ENCODE results near the gene FAM163A. TPM values are rescaled to one million over a fixed set of nuclear protein-coding genes. Genes with fewer than 3 reads are reported as not detected.

The FAM163A gene
- total RNA-seq, 1 experiment from 2014 or later: 0.46 TPM

GRCh38 chr1:179800481-179800880 is 57.4 kb downstream of the FAM163A start:
- Histone ChIP-seq H3K9ac (ENCODE audit: extremely low read depth, insufficient read length, low read length) (no peak overlapping the region), H4K8ac (replicated peaks; ENCODE audit: insufficient read length, low read depth, low read length) (no peak overlapping the region), H3K9me3 (ENCODE audit: control insufficient read depth, low read depth, low read length) (no peaks in the 10 kb centered on the region), H3K4me1 (ENCODE audit: insufficient read depth, low read length) (no peaks in the 10 kb centered on the region), H3K4me2 (ENCODE audit: insufficient read depth, insufficient read length, low read length) (no peak overlapping the region), H3K79me1 (ENCODE audit: insufficient read depth, low read depth, low read length, poor library complexity, severe bottlenecking) (no peaks in the 10 kb centered on the region), H3K27me3 (ENCODE audit: insufficient read depth, low read length) (no peaks in the 10 kb centered on the region), H2BK20ac (ENCODE audit: low read depth, low read length, poor library complexity, severe bottlenecking) (no peak overlapping the region), H2BK120ac (ENCODE audit: low read depth, low read length, poor library complexity, severe bottlenecking) (no peak overlapping the region), H2AFZ (ENCODE audit: low read length) (no peak overlapping the region), H3K27ac (ENCODE audit: insufficient read length, low read depth, low read length) (no peak overlapping the region), H3K56ac (ENCODE audit: insufficient read length, low read depth, low read length) (no peak overlapping the region), H3K18ac (ENCODE audit: insufficient read length, low read depth, low read length) (no peak overlapping the region), H3K23ac (ENCODE audit: insufficient read length, low read depth, low read length) (no peak overlapping the region), H4K20me1 (ENCODE audit: control insufficient read depth, insufficient read depth, insufficient read length) (no peaks in the 10 kb centered on the region), H2AK5ac (ENCODE audit: insufficient read length, low read length) (no peak overlapping the region), H2BK15ac (ENCODE audit: low read depth, low read length) (no peak overlapping the region), H3T11ph (ENCODE audit: low read length) (no peak overlapping the region), H4K5ac (ENCODE audit: insufficient read length, low read depth, low read length) (no peak overlapping the region), H2BK5ac (ENCODE audit: insufficient read length, low read length) (no peak overlapping the region), H4K91ac (ENCODE audit: insufficient read length, low read depth, low read length) (no peak overlapping the region), H3K23me2 (ENCODE audit: insufficient read length, low read depth, low read length, poor library complexity, severe bottlenecking) (no peaks in the 10 kb centered on the region), H3K4ac (ENCODE audit: low read depth, low read length) (no peak overlapping the region), H3K79me2 (ENCODE audit: insufficient read depth, low read length) (no peaks in the 10 kb centered on the region), H2BK12ac (ENCODE audit: insufficient read length, low read depth, low read length) (no peak overlapping the region), H3K14ac (ENCODE audit: insufficient read depth, low read length) (no peak overlapping the region)
- no CpG with 5 or more reads among the region's 4 CpGs for WGBS (ENCODE audit: extremely low coverage, insufficient read length, low lambda C conversion rate)
- H3K4me1 Mint-ChIP-seq: peaks cover 2 to 3% of the 10 kb centered on the region in 2 experiments; a peak in 1 of 4 replicates
- TF ChIP-seq CTCF (conservative IDR thresholded peaks at IDR 0.05): no peak
- no peaks in the 10 kb centered on the region; a peak in 1 of 7 replicates for H3K36me3 Mint-ChIP-seq (ENCODE audit: insufficient read depth in 1 of 3, low read depth in 3 of 3)
- H3K4me3 Mint-ChIP-seq: no peak overlapping the region; a peak in 1 of 5 replicates
- H3K27me3 Mint-ChIP-seq (ENCODE audit: low read depth): no peaks in the 10 kb centered on the region
- no peak overlapping the region for H3K27ac Mint-ChIP-seq
- peaks cover 0 to 3% of the 10 kb centered on the region in 2 experiments; a peak in 3 of 5 replicates for H3K9me3 Mint-ChIP-seq
- DNase-seq: no peak

All from H9 (cell line).